Ammon's horn (tissue), 1 donor: ENCODE results near the gene XRCC3.

Source experiments
- DNase-seq: peaks from one replicate; pipeline ENCODE4 v3.0.0-alpha.2; 2016; ENCODE audit warnings: low spot score

Gene XRCC3

DNA sequence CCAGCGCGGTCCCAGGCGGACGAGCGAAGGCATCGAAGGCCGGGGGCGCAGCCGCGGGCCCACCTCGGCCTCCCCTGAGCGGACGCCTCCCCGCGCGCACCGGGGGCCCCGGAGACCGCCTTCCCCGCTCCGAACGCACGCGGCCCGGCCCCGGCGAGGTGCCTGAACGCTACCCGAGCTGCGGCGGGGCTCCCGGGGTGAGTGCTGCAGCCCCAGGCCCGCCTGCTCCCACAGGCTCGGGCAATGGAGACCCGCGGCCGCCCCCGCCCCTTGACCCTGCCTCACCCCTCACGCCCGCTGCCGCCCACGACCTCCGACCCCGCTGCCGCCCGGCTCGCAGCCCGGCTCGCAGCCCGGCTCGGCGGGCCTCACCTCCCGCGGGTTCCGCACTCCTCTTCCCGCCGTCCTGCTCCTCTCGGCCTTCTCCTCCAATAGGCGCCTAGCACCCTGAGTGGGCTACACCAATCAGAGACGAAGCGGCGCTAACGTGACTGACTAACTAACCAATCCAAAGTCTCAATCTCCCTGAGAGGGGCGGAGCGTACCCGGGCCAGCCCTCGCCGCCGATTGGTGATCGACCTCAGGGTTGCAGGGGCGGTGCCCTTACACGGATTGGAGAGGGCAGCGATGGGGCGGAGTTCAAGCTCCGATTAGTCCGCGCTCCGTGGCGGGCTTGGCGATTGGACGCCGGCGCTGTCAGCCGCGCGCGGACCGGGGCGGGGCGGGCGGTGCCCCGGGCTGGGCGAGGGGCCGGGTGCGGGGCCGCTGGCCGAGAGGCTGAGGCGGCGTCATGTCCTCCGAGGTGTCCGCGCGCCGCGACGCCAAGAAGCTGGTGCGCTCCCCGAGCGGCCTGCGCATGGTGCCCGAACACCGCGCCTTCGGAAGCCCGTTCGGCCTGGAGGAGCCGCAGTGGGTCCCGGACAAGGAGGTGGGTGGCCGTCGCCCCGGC lies at the start of gene XRCC3, which contains the start of gene ZFYVE21:
Gene XRCC3, minus strand, starts transcription at position 400 of the 949 bp plus-strand sequence. CDS start 4,364 bp downstream, outside the sequence.
Gene ZFYVE21, plus strand, starts transcription at position 759 of the 949 bp plus-strand sequence. Its CDS starts 32 bp downstream, at position 791.
- DNase-seq, result peak; percentile 100

DNA sequence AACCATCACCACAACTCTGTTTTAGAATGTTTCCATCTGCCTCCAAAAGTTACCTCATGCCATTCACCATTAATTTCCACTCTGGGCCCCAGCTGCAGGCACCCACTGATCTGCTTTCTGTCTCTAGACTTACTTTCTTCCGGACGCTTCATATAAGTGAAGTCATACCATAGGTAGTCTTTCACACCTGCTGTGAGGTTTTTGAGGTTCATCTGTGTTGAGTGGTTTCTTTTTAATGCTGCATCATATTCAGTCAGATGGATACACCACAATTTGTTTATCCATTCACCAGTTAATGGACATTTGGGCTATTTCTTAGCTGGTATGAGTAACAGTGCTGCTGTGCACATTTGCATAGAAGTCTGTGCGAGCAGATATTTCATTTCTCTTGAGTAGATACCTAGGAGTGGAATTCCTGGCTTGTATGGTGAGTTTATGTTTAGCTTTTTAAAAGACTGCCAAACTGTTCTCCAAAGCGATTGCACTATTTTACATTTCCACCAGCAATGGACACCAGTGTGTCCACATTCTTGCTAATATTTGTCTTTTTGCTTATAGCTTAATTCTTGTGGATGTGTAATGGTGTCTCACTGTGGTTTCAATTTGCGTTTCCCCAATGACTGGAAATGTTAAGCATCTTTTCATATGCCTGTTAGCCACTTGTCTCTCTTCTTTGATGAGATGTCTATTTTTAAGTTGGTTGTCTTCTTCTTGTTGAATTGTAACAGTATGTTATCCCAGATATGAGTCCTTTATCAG lies 48.7 kb upstream of the XRCC3 start:
- no peak for DNase-seq

DNA sequence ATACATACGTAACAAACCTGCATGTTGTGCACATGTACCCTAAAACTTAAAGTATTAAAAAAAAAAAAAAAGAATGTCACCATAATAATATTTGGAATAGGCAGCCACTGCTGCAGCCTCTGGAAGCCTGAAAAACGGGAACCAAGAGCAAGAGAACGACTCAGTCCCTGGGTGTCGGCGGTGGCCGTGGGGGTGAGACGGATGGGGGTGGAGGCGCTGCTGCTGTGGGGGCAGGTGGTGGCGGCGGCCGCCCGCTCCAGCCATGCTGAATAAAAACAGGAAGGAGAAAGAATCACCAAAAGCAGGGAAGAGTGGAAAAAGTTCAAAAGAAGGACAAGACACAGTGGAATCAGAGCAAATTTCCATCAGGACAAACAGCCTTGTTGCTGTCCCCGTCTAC lies 47.3 kb upstream of the XRCC3 start:
- DNase-seq, result no peak

DNA sequence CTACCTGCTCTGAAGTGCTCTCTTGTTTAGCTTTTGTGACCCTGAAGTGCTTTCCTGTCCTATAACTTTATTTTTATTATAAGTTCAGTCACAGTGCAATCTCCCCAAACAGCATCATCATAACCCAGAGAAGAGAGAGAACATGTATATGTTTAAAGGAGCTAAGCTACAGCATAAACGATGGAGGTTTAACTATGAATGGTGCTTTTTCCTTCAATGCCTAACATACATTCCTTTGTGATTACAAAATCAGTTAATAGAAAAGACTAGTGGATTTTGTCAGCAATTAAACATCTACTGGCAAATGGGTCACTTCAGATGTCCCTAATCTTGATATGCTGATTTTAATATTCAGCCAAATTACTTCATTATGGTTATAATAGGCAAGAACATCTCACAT lies 46.8 kb upstream of the XRCC3 start:
- no peak for DNase-seq

DNA sequence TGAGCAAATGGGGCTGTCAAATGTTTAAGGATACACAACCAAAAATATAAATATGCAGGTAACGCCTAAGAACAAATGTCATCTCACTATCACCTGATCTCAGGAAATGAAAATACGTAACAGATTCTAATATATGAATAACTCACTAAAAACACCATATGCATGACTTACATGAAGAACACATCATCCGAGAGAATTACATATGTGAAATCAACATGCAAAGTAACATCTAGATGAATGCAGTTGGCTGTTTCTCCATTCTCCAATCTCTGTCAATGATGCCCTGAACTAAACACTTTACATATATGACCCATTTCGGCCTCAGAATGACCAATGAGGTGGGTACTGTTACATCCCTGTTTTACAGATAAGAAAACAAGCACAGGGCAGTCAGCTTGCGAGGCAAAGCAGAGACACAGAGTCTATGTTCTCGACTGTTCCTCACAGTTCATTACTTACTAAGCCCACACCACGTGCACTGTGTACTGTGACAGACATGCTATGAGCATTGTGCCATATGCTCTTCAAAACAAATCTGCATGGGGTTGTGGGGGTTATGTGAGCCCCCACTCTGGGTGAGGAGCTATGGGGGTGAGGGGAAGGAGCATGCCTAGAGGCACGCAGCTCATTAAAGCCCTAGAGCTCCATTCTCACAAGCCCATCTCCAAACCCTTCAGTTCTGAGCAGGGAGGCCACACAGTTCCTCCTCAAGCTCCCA lies 43.0 kb upstream of the XRCC3 start:
- no peak for DNase-seq

DNA sequence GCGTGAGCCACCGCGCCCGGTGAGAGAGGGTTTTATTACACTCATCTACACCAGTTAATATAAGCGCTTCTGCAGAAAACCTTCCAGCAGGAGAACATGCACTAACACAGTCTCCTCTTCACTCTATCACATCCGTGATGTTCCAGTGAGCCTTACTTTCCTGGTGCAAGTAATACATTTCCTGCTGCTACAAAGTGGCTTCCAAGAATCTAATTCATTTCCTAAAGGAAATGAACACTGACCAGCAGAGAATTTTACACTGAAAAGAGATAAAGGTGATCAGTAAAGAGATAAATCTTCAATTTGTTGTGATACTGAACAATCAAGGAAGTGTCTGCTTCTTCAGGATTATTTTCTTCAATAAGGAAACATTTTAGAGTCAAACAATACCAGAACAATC lies 39.8 kb upstream of the XRCC3 start:
- DNase-seq, result no peak

DNA sequence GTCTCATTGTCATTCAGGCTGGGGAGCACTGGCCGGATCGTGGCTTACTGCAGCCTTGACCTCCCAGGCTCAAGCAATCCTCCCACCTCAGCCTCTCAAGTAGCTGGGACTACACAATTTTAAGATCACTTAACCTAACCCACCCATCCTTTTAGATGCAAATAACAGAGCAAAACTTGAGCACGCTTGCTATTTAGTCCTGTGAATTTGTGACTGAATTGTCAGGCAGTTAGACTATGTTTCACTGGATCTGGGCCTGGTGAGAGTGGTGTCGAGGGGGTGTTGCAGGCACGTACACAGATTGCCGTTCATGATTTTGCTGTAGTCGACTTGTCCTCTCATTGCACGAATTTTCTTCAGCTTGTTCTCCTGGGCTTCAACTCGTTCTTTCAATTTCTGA lies 38.5 kb upstream of the XRCC3 start:
- DNase-seq, result no peak

DNA sequence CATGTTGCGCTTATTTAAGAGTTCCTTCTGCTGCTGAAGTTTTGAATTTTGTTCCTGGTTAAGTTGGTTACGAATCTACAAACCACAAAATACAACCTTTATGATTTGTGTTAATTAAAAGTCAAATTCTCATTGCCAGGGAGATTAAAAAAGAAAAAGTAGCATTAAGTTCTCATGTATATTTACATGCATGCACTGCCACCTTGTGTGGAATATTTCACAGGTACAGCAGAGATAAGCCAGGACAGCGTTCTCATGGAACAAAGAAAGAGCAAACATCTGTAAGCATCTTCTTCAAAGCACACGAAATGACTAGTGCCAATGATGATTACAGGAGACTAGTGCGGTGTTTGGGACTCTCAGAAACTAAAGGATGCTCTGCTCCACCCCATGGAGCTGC lies 34.6 kb upstream of the XRCC3 start:
- DNase-seq, result no peak

DNA sequence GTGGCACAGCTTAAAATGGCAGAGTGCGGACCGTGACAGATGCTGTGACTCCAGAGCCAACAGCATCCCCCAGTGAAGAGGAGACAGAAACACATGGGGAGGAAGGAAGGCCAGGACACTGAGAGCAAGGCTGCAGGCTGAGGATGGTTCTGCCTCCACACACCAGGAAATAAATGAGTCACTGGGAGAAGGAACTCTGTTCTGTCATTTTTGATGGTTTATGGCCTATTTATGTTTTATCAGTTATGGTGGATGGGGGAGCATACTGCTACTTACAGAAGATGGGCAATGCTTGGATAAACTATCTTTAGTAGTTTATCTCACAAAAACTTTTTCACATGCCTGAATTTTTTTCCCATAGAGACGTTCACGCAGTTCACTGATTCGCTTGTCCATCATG lies 34.2 kb upstream of the XRCC3 start:
- DNase-seq, result no peak

DNA sequence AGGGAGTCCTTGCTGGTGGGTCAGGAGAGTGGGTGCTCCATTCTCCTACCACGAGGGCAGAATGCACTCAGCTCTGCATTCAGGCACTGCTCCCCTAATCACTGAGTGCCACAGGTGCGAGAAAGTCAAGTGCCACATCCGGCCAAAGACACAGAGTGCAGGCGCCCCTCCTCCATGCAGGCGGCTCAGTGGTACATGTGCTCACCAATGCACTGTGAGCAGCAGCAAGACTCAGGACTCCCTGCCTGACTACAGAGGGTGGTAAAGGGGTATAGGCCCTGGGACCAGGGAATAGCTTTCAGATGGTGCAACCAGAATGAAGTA lies 33.2 kb upstream of the XRCC3 start:
- no peak for DNase-seq

DNA sequence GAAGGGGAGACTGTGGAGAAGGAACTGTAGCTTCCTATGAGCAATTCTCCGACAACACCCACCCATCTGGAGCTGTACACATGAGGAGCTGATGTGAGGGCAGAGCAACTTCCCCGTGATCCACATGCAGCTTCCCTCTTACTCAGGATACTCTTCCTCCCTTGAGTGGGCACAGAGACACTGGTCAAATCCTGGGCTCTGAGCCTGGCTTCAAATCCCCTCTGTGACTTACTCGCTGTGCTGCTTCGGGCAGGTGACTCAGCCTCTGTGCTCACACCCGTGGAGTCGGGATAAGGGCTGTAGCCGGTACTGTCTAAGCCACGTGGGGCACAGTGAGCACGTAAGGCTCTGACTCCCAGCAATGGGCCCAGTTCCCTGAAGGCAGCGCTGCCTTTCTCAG lies 31.4 kb upstream of the XRCC3 start:
- no peak for DNase-seq

DNA sequence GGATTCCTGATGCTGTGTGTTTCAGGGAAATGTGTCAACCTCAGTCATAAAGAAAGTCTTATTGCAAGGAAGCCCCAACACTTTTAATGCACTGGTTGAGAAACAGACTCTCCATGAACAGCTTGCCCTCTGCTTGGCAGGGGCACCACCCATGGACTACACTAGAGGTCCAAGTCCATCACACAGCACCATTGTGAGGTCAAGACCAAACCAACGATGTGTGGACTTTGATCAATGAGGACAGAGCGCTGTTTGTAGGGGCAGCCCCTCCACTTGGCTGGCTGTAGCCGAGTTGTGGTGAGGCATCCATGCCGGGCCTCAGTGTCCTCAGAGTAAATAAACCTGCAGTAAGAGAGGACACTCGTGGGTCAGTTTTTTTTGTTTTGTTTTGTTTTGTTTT lies 30.2 kb upstream of the XRCC3 start:
- DNase-seq, result no peak

DNA sequence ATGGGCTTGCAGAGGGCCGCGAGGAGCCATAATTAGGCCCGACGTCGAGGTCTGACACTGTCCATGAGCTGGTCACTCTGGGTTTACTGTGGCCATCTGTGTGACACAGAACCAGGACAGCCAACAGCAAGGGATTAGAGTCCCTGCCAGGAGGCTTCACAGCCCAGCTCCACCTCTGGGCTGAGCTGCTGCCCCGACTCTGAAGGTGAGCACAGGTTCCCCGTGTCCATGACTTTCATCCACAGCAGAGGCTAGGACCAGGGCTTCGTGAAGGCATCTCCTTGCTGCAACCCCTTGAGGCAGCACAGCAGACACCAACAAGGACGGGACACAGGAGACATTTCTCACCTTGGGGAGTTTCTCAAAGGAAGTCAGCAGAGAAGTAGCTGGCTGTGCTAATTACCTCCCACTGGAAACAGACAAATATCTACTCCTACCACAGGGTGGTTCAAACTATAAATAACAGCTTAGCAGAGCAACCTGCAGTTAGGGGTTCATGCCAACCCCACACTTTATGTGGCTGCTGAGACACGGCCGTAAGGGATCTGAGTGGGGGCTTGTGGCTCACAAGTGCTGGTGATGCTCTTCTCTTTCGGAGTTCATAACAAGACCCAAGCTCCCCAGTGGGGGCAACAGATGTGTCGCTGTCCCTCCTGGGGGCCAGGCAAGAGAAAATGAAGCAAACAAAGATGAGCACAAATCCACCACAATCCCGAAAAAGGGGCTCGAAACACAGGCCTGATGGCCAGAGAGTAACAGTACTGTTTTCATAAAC lies 29.6 kb upstream of the XRCC3 start:
- DNase-seq, result no peak

DNA sequence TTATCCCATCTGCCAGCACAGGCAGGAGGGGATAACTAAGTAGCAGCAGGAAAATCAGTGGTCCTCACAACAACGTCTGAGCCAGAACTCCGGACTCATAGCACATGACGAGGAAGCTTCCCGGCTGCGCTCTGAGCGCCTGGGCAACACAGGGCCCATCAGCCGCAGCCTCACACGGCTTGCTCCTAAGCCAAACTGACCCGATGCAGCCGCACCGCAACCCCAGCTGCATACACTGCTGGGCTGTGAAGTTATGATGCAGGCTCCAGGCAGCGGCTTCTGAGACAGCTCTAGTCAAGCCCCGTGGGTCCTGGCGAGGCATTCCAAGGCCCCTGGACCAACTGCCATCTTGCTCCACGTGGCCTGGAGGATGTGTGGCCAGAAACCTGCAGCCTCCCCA lies 28.4 kb upstream of the XRCC3 start:
- DNase-seq, result no peak

DNA sequence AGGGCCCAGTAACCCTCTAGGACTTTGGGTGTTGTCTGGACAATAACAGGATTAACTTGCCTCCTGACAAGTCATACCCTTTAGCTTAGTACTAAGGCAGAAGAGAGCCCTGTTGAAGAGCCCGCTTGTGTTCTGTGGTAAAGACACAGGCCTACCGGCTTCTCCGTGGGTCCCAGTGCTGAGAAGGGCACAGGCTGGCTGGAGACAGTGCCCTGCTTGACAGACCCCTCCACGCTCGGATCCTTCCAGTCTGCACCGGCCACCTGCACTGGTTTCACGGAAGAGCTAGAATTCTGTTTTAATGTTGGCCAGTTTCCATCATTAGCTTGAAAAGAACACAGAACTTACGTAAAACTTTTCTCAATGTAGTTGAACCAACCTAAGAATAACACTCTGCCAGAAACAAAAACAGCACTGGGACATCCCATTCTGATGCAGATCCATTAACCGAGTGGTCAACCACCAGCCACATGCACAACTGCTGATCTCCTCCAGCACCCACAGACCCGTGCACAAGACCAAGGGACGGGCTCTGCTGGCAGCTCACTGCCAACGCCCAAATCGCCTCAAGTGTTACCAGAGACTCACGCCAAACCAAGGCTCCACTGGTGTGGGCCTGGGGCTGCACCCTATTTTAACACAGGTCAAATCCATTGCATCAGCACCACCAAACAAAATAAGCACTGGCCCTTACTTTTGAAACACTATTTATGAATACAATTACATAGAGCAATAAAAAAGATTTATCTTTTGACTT lies 27.4 kb upstream of the XRCC3 start:
- DNase-seq, result no peak

DNA sequence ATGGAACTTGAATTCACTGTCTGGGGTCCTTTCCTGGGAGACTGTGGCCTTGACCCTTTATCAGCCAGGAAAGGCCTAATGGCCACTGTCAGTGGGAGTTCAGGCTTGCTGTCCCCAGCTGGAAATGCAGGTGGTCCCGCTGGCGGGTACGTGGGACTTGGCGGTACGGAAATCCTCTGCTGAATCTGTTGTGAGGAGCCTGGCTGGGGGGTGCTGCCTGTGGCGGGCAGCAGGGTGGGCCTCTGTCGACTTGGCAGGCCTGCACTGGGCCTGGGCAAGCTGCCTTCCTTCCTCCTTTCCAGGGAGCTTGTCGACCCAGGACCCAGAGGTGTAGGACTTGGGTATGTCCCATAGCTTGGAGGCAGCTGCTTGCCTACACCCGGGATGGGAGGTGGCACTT lies 26.6 kb upstream of the XRCC3 start:
- DNase-seq, result no peak

DNA sequence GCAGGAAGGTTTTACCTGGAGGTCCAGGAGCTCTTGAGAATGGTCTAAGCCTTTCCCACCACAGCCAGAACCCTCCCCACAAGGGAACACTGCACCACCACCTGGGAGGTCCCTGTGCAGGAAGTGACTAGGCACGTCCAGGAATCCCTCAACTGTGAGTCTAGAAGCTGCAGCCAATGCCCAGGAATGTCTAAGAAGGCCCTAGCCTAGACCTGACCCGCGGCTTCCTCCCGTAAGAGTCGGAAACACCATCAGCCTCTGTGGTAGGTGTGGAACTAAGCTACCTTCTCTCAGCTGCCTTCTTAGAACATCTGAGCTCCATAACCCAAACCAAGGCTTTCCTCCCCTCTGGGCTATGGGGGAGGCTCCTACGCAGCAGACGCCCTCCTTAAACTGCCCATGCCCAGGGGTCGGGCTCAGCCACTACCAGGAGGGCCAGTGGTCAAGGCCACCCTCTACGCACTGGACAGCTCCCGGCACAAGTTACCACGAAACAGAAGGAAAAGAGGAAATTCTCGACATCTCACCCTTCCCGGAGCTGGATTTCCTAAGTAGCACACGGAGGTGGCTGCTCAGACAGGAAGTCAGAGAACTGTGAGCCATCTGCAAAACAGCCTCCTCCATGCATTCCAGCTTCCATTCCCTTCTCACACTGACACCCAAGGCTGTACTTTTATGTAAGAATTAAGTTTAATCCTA lies 25.9 kb upstream of the XRCC3 start:
- no peak for DNase-seq

DNA sequence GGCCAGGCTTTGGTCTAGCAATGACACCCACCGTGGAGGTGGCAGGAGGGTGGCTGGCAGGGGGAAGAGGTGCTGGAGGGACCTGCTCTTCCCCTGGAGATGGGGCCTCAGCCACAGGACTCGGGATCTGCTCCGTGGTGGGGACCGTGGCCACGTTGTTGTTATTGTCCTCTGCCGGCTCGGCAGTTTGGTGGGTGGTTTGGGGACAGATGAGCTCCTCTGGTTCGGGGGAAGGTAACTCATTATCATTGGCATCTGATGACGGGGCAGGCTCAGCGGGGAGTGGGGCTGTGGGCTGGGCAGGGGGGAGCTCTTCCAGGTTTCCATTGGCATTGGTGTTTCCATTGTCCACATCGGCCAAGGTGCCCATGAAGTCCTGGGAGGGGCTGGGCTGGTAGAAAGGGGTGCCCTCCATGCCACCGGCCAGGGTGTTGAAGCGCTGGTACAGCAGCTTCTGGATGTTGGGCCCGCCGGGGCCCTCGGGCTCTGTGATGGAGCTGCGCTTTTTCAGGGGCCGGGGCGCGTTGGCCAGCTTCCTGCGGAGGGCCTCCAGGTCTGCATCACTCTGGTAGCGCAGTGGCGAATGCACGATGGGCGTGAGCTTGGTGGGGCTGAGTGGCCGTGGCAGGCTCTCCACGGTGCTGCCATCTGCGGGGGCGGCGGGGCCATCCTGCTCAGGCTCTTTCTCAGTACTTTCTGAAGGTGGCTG lies 24.7 kb upstream of the XRCC3 start:
- DNase-seq, result no peak

DNA sequence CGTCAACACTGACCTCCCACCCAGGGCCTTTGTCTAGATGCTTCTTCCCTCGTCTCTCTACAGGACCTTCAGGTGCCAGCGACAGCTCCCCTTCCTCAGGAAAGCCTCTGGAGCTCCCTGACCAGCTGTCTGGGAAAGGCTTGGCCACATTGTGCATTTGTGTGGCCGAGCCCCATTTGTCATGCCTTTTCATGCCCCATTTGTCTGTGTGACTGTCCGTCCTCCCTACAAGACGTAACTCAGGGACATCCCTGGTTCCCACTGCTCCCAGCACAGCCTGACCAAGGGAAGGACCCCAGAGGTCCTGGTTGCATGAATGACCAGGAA lies 24.2 kb upstream of the XRCC3 start:
- DNase-seq, result no peak
